Measurements from ENCODE around the gene GPRIN3. TPM values are rescaled to one million over a fixed set of nuclear protein-coding genes. Genes with fewer than 3 reads are reported as not detected.
"Not testable (repeated sequence)": the region's sequence is repeated elsewhere in the genome, so short reads cannot be mapped to it uniquely, and the experiment has no call there.

The GPRIN3 gene
- total RNA-seq, 1 donor, result under 0.01 TPM

DNA sequence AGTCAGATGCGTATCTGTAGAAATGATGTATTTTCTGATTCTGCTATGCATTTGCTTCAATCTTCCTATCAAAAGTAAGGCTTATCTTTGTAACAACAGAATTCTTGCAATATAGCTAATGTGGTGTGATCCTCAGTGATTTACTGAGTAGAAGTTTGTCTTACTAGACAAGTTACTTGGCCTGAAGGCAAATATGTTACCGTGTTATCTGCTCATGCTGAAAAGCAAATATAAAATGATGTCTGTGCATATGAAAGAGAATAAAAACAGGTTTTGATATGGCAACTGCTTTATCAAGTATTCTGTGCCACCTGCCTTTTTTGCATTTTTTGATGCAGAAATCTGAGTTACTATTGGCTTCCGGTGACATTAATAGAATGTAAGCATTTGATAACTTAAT, 103.7 kb downstream of the GPRIN3 start:
- H3K36me3 ChIP-seq (ENCODE audit: insufficient read depth, low read length), result no peaks in the 10 kb centered on the region

DNA sequence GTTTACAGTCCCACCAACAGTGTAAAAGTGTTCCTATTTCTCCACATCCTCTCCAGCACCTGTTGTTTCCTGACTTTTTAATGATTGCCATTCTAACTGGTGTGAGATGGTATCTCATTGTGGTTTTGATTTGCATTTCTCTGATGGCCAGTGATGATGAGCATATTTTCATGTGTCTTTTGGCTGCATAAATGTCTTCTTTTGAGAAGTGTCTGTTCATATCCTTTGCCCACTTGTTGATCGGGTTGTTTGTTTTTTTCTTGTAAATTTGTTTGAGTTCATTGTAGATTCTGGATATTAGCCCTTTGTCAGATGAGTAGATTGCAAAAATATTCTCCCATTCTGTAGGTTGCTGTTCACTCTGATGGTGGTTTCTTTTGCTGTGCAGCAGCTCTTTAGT, 108.2 kb downstream of the GPRIN3 start:
- not testable (repeated sequence) for H2AFZ ChIP-seq (ENCODE audit: low read length); H3K27me3 ChIP-seq (ENCODE audit: insufficient read depth, low read length); DNase-seq (ENCODE audit: insufficient read length, low spot score, missing footprints); H3K27ac ChIP-seq (ENCODE audit: low read depth, low read length); H3K36me3 ChIP-seq (ENCODE audit: insufficient read depth, low read length); H3K4me2 ChIP-seq (ENCODE audit: insufficient read depth, low read length); H3K4me3 ChIP-seq (ENCODE audit: insufficient read depth, low read length); H3K9me3 ChIP-seq (ENCODE audit: low read depth, low read length); H3K4me1 ChIP-seq (ENCODE audit: insufficient read depth, low read length); H4K20me1 ChIP-seq (ENCODE audit: insufficient read depth, low read length); H3K79me2 ChIP-seq (ENCODE audit: insufficient read depth, low read length)

More for the DNA sequence above, 103.7 kb downstream of the GPRIN3 start:
- no peaks in the 10 kb centered on the region for H4K20me1 ChIP-seq (ENCODE audit: insufficient read depth, low read length)
- H3K4me3 ChIP-seq (ENCODE audit: insufficient read depth, low read length), result no peak overlapping the region
- H3K79me2 ChIP-seq (ENCODE audit: insufficient read depth, low read length), result no peaks in the 10 kb centered on the region
- H3K4me2 ChIP-seq (ENCODE audit: insufficient read depth, low read length), result no peak overlapping the region
- H3K27me3 ChIP-seq (ENCODE audit: insufficient read depth, low read length), result no peaks in the 10 kb centered on the region
- no peaks in the 10 kb centered on the region for H3K4me1 ChIP-seq (ENCODE audit: insufficient read depth, low read length)
- H3K27ac ChIP-seq (ENCODE audit: low read depth, low read length), result no peak overlapping the region
- no peak overlapping the region for H2AFZ ChIP-seq (ENCODE audit: low read length)
- DNase-seq (ENCODE audit: insufficient read length, low spot score, missing footprints), result no peak
- TF ChIP-seq, protein P1, sequence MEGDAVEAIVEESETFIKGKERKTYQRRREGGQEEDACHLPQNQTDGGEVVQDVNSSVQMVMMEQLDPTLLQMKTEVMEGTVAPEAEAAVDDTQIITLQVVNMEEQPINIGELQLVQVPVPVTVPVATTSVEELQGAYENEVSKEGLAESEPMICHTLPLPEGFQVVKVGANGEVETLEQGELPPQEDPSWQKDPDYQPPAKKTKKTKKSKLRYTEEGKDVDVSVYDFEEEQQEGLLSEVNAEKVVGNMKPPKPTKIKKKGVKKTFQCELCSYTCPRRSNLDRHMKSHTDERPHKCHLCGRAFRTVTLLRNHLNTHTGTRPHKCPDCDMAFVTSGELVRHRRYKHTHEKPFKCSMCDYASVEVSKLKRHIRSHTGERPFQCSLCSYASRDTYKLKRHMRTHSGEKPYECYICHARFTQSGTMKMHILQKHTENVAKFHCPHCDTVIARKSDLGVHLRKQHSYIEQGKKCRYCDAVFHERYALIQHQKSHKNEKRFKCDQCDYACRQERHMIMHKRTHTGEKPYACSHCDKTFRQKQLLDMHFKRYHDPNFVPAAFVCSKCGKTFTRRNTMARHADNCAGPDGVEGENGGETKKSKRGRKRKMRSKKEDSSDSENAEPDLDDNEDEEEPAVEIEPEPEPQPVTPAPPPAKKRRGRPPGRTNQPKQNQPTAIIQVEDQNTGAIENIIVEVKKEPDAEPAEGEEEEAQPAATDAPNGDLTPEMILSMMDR (IDR thresholded peaks at IDR 0.05; ENCODE audit: extremely low read depth, low read depth, low read length), result no peak
- no peaks in the 10 kb centered on the region for H3K9me3 ChIP-seq (ENCODE audit: low read depth, low read length)

DNA sequence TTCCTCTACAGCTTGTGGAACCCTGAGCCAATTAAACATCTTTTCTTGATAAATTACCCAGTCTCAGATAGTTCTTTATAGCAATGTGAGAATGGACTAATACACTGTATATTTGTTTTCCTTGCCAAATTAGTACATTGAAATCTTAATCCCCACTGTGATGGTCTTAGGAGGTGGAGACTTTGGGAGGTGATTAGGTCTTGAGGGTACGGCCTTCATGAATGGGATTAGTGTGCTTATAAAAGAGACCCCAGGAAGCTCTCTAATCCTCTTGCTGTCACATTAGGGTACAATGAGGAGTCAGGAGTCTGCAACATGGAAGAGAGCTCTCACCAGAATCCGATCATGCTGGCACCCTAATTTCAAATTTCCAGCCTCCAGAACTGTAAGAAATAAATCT, 109.7 kb downstream of the GPRIN3 start:
- Histone ChIP-seq H3K9me3 (ENCODE audit: low read depth, low read length) (no peaks in the 10 kb centered on the region), H3K27ac (ENCODE audit: low read depth, low read length) (no peak overlapping the region), H2AFZ (ENCODE audit: low read length) (no peak overlapping the region), H3K4me1 (ENCODE audit: insufficient read depth, low read length) (no peaks in the 10 kb centered on the region), H4K20me1 (ENCODE audit: insufficient read depth, low read length) (no peaks in the 10 kb centered on the region), H3K36me3 (ENCODE audit: insufficient read depth, low read length) (no peaks in the 10 kb centered on the region), H3K4me2 (ENCODE audit: insufficient read depth, low read length) (no peak overlapping the region), H3K4me3 (ENCODE audit: insufficient read depth, low read length) (no peak overlapping the region), H3K79me2 (ENCODE audit: insufficient read depth, low read length) (no peaks in the 10 kb centered on the region), H3K27me3 (ENCODE audit: insufficient read depth, low read length) (no peaks in the 10 kb centered on the region)
- DNase-seq (ENCODE audit: insufficient read length, low spot score, missing footprints), result no peak
- TF ChIP-seq, protein P1 (IDR thresholded peaks at IDR 0.05; ENCODE audit: extremely low read depth, low read depth, low read length), result no peak

DNA sequence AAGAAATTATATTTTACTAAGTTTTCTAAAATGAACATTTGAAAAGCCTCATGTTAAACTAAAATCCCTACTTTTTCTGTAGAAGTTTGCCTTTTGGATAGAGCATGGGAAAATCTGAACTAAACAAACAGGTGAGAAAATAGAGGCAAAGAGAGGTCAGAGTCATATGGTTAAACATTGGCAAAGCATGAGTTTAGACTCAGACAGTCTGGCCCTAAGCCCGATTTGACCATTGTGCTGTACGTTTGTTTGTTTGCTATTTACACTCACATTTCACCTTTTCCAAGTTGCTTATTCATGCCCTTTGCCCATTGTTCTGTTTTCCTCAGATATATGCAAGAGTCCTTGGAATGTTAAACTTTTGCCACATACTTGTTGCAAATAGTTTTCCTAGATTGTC, 110.9 kb downstream of the GPRIN3 start:
- TF ChIP-seq, protein P1 (IDR thresholded peaks at IDR 0.05; ENCODE audit: extremely low read depth, low read depth, low read length), result no peak
- DNase-seq (ENCODE audit: insufficient read length, low spot score, missing footprints), result no peak
- H3K4me1 ChIP-seq (ENCODE audit: insufficient read depth, low read length), result no peaks in the 10 kb centered on the region
- no peak overlapping the region for H3K4me3 ChIP-seq (ENCODE audit: insufficient read depth, low read length)
- no peaks in the 10 kb centered on the region for H3K36me3 ChIP-seq (ENCODE audit: insufficient read depth, low read length)
- H2AFZ ChIP-seq (ENCODE audit: low read length), result no peak overlapping the region
- H4K20me1 ChIP-seq (ENCODE audit: insufficient read depth, low read length), result no peaks in the 10 kb centered on the region
- no peak overlapping the region for H3K27ac ChIP-seq (ENCODE audit: low read depth, low read length)
- H3K79me2 ChIP-seq (ENCODE audit: insufficient read depth, low read length), result no peaks in the 10 kb centered on the region
- H3K27me3 ChIP-seq (ENCODE audit: insufficient read depth, low read length), result no peaks in the 10 kb centered on the region
- no peak overlapping the region for H3K4me2 ChIP-seq (ENCODE audit: insufficient read depth, low read length)
- no peaks in the 10 kb centered on the region for H3K9me3 ChIP-seq (ENCODE audit: low read depth, low read length)

Data from osteoblast (primary cell).